Fibroblast of lung (primary cell): Measurements from ENCODE around the gene ARHGEF18. TPM values are rescaled to one million over a fixed set of nuclear protein-coding genes. Genes with fewer than 3 reads are reported as not detected.
"Not testable (repeated sequence)": the region's sequence is repeated elsewhere in the genome, so short reads cannot be mapped to it uniquely, and the experiment has no call there.

Experiments used
- DNase-seq, 2 donors: peaks; one replicate each; pipeline versions ENCODE4 v3.0.0 to v3.0.0-alpha.2; 2010; ENCODE audit warnings: low read depth in 2 of 2
- H2AFZ ChIP-seq: 2 replicates; pipeline ENCODE4 v1.5.1; 2012; ENCODE audit warnings: low read length, control low read depth, inconsistent platforms
- H3K27ac ChIP-seq: 2 replicates; pipeline ENCODE4 v1.5.1; 2011; ENCODE audit warnings: low read length, control low read depth; ENCODE audit not compliant: insufficient read depth
- H3K27me3 ChIP-seq: 2 replicates; pipeline ENCODE4 v1.5.1; 2011; ENCODE audit warnings: mild to moderate bottlenecking, low read length; ENCODE audit not compliant: control insufficient read depth, insufficient read depth
- H3K36me3 ChIP-seq: 2 replicates; pipeline ENCODE4 v1.5.1; 2011; ENCODE audit warnings: low read length; ENCODE audit not compliant: control insufficient read depth, insufficient read depth
- H3K4me1 ChIP-seq: 2 replicates; pipeline ENCODE4 v1.5.1; 2011; ENCODE audit warnings: low read length; ENCODE audit not compliant: control insufficient read depth, insufficient read depth; ENCODE audit errors: extremely low read depth
- H3K4me2 ChIP-seq: 2 replicates; pipeline ENCODE4 v1.5.1; 2011; ENCODE audit warnings: low read length, control low read depth; ENCODE audit not compliant: insufficient read depth; ENCODE audit errors: extremely low read depth
- H3K4me3 ChIP-seq, 4 experiments: fragments of 200-600 bp in 1 of 4; sonication (generic) in 1 of 4; replicated peaks in 1 of 4; 2 replicates each; pipeline ENCODE4 v1.5.1; 2011 to 2016; ENCODE audit warnings: low read length in 4 of 4, low read depth in 3 of 4, mild to moderate bottlenecking in 3 of 4, control low read depth in 2 of 4, inconsistent platforms in 1 of 4, mixed read lengths in 1 of 4; ENCODE audit not compliant: insufficient read depth in 1 of 4; ENCODE audit errors: control extremely low read depth in 1 of 4
- H3K79me2 ChIP-seq: 2 replicates; pipeline ENCODE4 v1.5.1; 2012; ENCODE audit warnings: mild to moderate bottlenecking, low read length, inconsistent platforms; ENCODE audit not compliant: control insufficient read depth, insufficient read depth
- H3K9ac ChIP-seq: 2 replicates; pipeline ENCODE4 v1.5.1; 2011; ENCODE audit warnings: mild to moderate bottlenecking, low read length, control low read depth; ENCODE audit not compliant: insufficient read depth
- H3K9me3 ChIP-seq: 2 replicates; pipeline ENCODE4 v1.5.1; 2012; ENCODE audit warnings: low read depth, low read length; ENCODE audit not compliant: control insufficient read depth, insufficient read depth
- H4K20me1 ChIP-seq: 2 replicates; pipeline ENCODE4 v1.5.1; 2011; ENCODE audit warnings: low read length; ENCODE audit not compliant: control insufficient read depth, insufficient read depth; ENCODE audit errors: extremely low read depth
- CTCF ChIP-seq, 2 donors: IDR thresholded peaks in 1 of 2; conservative IDR thresholded peaks in 1 of 2; 1 replicate in 1 of 2; 2 replicates in 1 of 2; pipeline ENCODE4 v1.5.1; 2011 to 2012; ENCODE audit warnings: low read length in 2 of 2, control low read depth in 1 of 2, inconsistent platforms in 1 of 2, low read depth in 1 of 2, mild to moderate bottlenecking in 1 of 2
- EZH2 ChIP-seq: IDR thresholded peaks from 2 replicates; pipeline ENCODE4 v1.5.1; 2012; ENCODE audit warnings: low read length, control low read depth, mild to moderate bottlenecking; ENCODE audit errors: missing control alignments
- polyA plus RNA-seq, 2 donors: library from polyadenylated mRNA; depleted of rRNA in 1 of 2; stranded (reverse) in 1 of 2; unstranded in 1 of 2; fragments of >200 nt; gene quantifications; 2 replicates each; pipeline ENCODE4 v1.2.1, GENCODE V29; 2011 to 2012; ENCODE audit warnings: missing spikeins in 1 of 2
- total RNA-seq: library from RNA; depleted of rRNA; stranded (reverse); fragments of >200 nt; gene quantifications from 2 replicates; pipeline ENCODE4 v1.2.1, GENCODE V29; 2014

Gene ARHGEF18
- total and polyA plus RNA-seq, 2 donors (not counting 1 experiment from before 2014, with no cell fraction given), result 6.1 to 45.1 TPM

- Histone ChIP-seq H3K27ac (no peak overlapping the region), H3K9ac (no peak overlapping the region), H3K4me3 (no peak overlapping the region), H2AFZ (no peak overlapping the region), H3K9me3 (no peaks in the 10 kb centered on the region), H4K20me1 (no peaks in the 10 kb centered on the region), H3K36me3 (no peaks in the 10 kb centered on the region), H3K79me2 (no peaks in the 10 kb centered on the region), H3K4me1 (no peaks in the 10 kb centered on the region), H3K4me2 (no peak overlapping the region), H3K27me3 (no peaks in the 10 kb centered on the region)
- DNase-seq, result no peak
- TF ChIP-seq CTCF (conservative IDR thresholded peaks at IDR 0.05 in 1 of 2, IDR thresholded peaks at IDR 0.05 in 1 of 2; ENCODE audit: low read depth in 1 of 2, low read length in 2 of 2) (no peak), EZH2 (no peak)
Observed at GRCh38 chr19:7368456-7368855, 19.7 kb downstream of the ARHGEF18 start.

- not testable (repeated sequence) for H3K79me2 ChIP-seq, H3K9me3 ChIP-seq, H3K9ac ChIP-seq, H3K4me1 ChIP-seq, H3K4me3 ChIP-seq, H4K20me1 ChIP-seq, H3K4me2 ChIP-seq, H3K27me3 ChIP-seq, H2AFZ ChIP-seq, H3K36me3 ChIP-seq, H3K27ac ChIP-seq
- peak; percentile 66 to 68 for DNase-seq
Observed at GRCh38 chr19:7368866-7369265, 20.1 kb downstream of the ARHGEF18 start.

GRCh38 chr19:7370546-7370945 is 21.8 kb downstream of the ARHGEF18 start:
- Histone ChIP-seq H3K79me2 (no peaks in the 10 kb centered on the region), H2AFZ (no peak overlapping the region), H4K20me1 (no peaks in the 10 kb centered on the region), H3K4me1 (no peaks in the 10 kb centered on the region), H3K4me3 (no peak overlapping the region), H3K9me3 (no peaks in the 10 kb centered on the region), H3K27me3 (no peaks in the 10 kb centered on the region), H3K4me2 (no peak overlapping the region), H3K9ac (no peak overlapping the region), H3K27ac (no peak overlapping the region), H3K36me3 (no peaks in the 10 kb centered on the region)
- TF ChIP-seq EZH2, result no peak
- TF ChIP-seq CTCF (conservative IDR thresholded peaks at IDR 0.05 in 1 of 2, IDR thresholded peaks at IDR 0.05 in 1 of 2; ENCODE audit: low read depth in 1 of 2, low read length in 2 of 2), result no peak
- DNase-seq, result no peak
